ENCODE data around the gene P3H1. TPM values are rescaled to one million over a fixed set of nuclear protein-coding genes. Genes with fewer than 3 reads are reported as not detected.

The P3H1 gene
- total and polyA plus RNA-seq, 2 of the 13 experiments (the other 11 are each of a cell fraction or from before 2014, with no cell fraction given): 64.6 to 120 TPM

DNA sequence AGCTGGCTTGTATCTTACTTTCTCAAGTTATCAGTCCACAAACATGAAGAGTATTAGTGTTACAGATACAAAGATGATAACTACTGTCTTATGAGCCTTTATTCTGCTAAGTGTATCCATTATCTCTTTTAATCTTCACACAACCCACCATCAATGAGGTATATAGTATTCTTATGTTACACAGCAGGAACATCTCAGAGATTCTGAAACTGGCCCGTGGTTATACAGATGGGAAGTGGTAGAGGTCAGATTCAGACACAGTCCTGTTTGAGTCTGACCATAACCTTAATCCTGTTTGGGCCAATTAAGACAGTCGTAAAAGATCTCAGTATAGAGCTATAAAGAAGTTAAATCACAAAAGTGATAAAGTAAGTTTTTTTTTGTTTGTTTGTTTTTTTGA is 12.9 kb upstream of the P3H1 start (continued):
- TF ChIP-seq, protein P1, sequence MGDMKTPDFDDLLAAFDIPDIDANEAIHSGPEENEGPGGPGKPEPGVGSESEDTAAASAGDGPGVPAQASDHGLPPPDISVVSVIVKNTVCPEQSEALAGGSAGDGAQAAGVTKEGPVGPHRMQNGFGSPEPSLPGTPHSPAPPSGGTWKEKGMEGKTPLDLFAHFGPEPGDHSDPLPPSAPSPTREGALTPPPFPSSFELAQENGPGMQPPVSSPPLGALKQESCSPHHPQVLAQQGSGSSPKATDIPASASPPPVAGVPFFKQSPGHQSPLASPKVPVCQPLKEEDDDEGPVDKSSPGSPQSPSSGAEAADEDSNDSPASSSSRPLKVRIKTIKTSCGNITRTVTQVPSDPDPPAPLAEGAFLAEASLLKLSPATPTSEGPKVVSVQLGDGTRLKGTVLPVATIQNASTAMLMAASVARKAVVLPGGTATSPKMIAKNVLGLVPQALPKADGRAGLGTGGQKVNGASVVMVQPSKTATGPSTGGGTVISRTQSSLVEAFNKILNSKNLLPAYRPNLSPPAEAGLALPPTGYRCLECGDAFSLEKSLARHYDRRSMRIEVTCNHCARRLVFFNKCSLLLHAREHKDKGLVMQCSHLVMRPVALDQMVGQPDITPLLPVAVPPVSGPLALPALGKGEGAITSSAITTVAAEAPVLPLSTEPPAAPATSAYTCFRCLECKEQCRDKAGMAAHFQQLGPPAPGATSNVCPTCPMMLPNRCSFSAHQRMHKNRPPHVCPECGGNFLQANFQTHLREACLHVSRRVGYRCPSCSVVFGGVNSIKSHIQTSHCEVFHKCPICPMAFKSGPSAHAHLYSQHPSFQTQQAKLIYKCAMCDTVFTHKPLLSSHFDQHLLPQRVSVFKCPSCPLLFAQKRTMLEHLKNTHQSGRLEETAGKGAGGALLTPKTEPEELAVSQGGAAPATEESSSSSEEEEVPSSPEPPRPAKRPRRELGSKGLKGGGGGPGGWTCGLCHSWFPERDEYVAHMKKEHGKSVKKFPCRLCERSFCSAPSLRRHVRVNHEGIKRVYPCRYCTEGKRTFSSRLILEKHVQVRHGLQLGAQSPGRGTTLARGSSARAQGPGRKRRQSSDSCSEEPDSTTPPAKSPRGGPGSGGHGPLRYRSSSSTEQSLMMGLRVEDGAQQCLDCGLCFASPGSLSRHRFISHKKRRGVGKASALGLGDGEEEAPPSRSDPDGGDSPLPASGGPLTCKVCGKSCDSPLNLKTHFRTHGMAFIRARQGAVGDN (CRISPR knock-in tag; IDR thresholded peaks at IDR 0.05): no peak
- no peak for TF ChIP-seq SIN3A (IDR thresholded peaks at IDR 0.05; ENCODE audit: borderline replicate concordance, low read depth, low read length)
- no peak for TF ChIP-seq SNAI1 (CRISPR knock-in tag; IDR thresholded peaks at IDR 0.05; ENCODE audit: borderline replicate concordance)
- no peak for TF ChIP-seq MYC (CRISPR knock-in tag; IDR thresholded peaks at IDR 0.05; ENCODE audit: borderline replicate concordance)
- no peak for TF ChIP-seq MEIS2 (CRISPR knock-in tag; IDR thresholded peaks at IDR 0.05)
- TF ChIP-seq, protein P2, sequence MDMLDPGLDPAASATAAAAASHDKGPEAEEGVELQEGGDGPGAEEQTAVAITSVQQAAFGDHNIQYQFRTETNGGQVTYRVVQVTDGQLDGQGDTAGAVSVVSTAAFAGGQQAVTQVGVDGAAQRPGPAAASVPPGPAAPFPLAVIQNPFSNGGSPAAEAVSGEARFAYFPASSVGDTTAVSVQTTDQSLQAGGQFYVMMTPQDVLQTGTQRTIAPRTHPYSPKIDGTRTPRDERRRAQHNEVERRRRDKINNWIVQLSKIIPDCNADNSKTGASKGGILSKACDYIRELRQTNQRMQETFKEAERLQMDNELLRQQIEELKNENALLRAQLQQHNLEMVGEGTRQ (IDR thresholded peaks at IDR 0.05; ENCODE audit: low read depth, low read length): no peak
- TF ChIP-seq, protein P2 (CRISPR knock-in tag; IDR thresholded peaks at IDR 0.05; ENCODE audit: borderline replicate concordance): no peak
- no peak for TF ChIP-seq HNF4A (CRISPR knock-in tag; IDR thresholded peaks at IDR 0.05)
- no peak for TF ChIP-seq ZBTB7B (CRISPR knock-in tag; IDR thresholded peaks at IDR 0.05)
- TF ChIP-seq SP140L (CRISPR knock-in tag; IDR thresholded peaks at IDR 0.05; ENCODE audit: borderline replicate concordance): no peak
- TF ChIP-seq, protein P3, sequence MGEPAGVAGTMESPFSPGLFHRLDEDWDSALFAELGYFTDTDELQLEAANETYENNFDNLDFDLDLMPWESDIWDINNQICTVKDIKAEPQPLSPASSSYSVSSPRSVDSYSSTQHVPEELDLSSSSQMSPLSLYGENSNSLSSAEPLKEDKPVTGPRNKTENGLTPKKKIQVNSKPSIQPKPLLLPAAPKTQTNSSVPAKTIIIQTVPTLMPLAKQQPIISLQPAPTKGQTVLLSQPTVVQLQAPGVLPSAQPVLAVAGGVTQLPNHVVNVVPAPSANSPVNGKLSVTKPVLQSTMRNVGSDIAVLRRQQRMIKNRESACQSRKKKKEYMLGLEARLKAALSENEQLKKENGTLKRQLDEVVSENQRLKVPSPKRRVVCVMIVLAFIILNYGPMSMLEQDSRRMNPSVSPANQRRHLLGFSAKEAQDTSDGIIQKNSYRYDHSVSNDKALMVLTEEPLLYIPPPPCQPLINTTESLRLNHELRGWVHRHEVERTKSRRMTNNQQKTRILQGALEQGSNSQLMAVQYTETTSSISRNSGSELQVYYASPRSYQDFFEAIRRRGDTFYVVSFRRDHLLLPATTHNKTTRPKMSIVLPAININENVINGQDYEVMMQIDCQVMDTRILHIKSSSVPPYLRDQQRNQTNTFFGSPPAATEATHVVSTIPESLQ (CRISPR knock-in tag; conservative IDR thresholded peaks at IDR 0.05): no peak

Measured in HepG2 (cell line).